ENCODE results near the gene RABEPK.

RABEPK gene

DNA sequence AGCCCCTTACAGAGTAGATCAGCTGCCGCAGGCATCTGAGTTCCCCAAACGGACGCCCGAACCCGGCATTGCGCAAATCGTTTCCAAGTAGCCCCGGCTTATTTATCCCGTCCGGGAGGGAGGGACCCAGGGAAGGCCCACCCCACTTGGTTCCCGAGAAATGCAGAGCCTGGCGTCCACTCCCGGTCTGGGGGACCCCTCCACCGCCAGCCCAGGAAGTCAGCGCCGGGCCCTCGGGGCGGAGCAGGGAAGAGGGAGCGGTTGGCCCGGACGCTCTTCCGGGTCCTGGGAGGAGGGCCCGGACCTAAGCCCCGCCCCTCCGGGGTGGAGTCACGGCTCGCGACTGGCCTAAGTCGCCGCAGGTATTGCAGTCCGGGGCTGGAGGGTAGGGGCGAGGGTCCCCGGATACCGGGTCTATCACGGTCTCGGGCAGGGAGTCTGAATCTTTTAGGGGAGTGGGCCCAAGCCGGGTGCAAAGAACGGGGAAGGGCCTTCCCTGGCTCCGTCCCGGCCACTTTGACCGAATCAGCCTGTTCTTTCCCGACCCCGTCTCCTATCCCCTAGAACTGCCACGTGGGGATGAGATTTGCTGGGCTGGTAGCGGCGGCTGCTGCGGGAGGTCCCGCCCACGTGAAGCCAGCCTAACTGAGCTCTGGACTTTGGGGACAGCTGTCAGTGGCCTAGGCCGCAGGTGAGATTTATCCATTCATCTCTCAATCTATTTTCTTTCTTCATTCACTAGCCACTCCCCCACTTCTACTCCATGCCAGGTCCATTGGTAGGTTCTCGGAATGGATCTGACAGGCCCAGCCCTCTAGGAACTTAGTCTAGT lies at the start of gene RABEPK:
TSS of gene RABEPK (plus strand) at position 327 of the 832 bp plus-strand sequence. CDS start 2,472 bp downstream, outside the sequence.
- Histone ChIP-seq H3K4me1 (peaks cover 0 to 11% (median 8%) of the 10 kb centered on the region in 4 donors), H3K4me3 (peak within 1 kb of the TSS; percentile 62 to 67), H3K36me3 (peaks cover 0 to 26% (median 2%) of the 10 kb centered on the region in 3 donors), H3K27me3 (no peaks in the 10 kb centered on the region), H3K9me3 (no peaks in the 10 kb centered on the region), H3K27ac (peak within 1 kb of the TSS; percentile 82 to 90)
- TF ChIP-seq, protein P1, sequence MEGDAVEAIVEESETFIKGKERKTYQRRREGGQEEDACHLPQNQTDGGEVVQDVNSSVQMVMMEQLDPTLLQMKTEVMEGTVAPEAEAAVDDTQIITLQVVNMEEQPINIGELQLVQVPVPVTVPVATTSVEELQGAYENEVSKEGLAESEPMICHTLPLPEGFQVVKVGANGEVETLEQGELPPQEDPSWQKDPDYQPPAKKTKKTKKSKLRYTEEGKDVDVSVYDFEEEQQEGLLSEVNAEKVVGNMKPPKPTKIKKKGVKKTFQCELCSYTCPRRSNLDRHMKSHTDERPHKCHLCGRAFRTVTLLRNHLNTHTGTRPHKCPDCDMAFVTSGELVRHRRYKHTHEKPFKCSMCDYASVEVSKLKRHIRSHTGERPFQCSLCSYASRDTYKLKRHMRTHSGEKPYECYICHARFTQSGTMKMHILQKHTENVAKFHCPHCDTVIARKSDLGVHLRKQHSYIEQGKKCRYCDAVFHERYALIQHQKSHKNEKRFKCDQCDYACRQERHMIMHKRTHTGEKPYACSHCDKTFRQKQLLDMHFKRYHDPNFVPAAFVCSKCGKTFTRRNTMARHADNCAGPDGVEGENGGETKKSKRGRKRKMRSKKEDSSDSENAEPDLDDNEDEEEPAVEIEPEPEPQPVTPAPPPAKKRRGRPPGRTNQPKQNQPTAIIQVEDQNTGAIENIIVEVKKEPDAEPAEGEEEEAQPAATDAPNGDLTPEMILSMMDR (IDR thresholded peaks at IDR 0.05) = no peak
- DNase-seq = peak; percentile 95 to 96
- intact Hi-C loops (cut with DNase I; ENCODE audit: low total_unique reads) = loop anchor here (1.0 kb wide), 1 partner anchor 41 kb away; the partner anchor contains the start of gene HSPA5

GRCh38 chr9:125151730-125152129 lies 48.6 kb upstream of the RABEPK start:
- no peaks in the 10 kb centered on the region for H3K27me3 ChIP-seq
- TF ChIP-seq, protein P1 (IDR thresholded peaks at IDR 0.05) = no peak
- DNase-seq = no peak
- H3K9me3 ChIP-seq = no peaks in the 10 kb centered on the region
- no peak overlapping the region for H3K27ac ChIP-seq
- H3K4me3 ChIP-seq = no peak overlapping the region
- intact Hi-C loops (cut with DNase I; ENCODE audit: low total_unique reads) = no loop called here
- H3K36me3 ChIP-seq = peaks cover 42 to 64% (median 49%) of the 10 kb centered on the region in 3 donors
- peaks cover 0 to 5% (median 0%) of the 10 kb centered on the region in 4 donors for H3K4me1 ChIP-seq

GRCh38 chr9:125153712-125154367 lies 46.5 kb upstream of the RABEPK start:
- DNase-seq = no peak
- Histone ChIP-seq H3K36me3 (peaks cover 49 to 76% (median 53%) of the 10 kb centered on the region in 3 donors), H3K4me1 (peaks cover 0 to 5% (median 0%) of the 10 kb centered on the region in 4 donors), H3K4me3 (no peak overlapping the region), H3K27ac (no peak overlapping the region), H3K27me3 (no peaks in the 10 kb centered on the region), H3K9me3 (no peaks in the 10 kb centered on the region)
- intact Hi-C loops (cut with DNase I; ENCODE audit: low total_unique reads) = no loop called here
- TF ChIP-seq, protein P1 (IDR thresholded peaks at IDR 0.05) = no peak

DNA sequence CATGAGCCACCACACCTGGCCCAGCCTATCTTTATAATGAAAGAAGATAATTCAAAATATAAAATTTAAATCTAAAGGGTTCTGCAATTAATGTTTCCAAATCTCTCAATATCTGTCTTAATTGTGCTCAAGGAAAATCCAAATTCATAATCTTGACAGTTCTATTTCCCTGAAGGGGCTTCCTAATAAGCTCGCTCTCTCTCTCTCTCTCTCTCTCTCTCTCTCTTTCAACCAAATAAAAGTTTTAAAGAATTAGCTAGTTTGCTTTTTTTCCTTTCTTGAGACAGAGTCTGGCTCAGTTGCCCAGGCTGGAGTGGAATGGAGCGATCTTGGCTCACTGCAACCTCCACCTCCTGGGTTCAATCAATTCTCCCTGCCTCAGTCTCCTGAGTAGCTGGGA lies 43.8 kb upstream of the RABEPK start:
- H3K27ac ChIP-seq = no peak overlapping the region
- H3K27me3 ChIP-seq = no peaks in the 10 kb centered on the region
- H3K4me3 ChIP-seq = no peak overlapping the region
- peaks cover 0 to 26% (median 14%) of the 10 kb centered on the region in 4 donors for H3K4me1 ChIP-seq
- no peaks in the 10 kb centered on the region for H3K9me3 ChIP-seq
- TF ChIP-seq, protein P1 (IDR thresholded peaks at IDR 0.05) = no peak
- H3K36me3 ChIP-seq = peaks cover 23 to 50% (median 31%) of the 10 kb centered on the region in 3 donors
- intact Hi-C loops (cut with DNase I; ENCODE audit: low total_unique reads) = no loop called here
- DNase-seq = no peak

GRCh38 chr9:125160750-125161149 lies 39.6 kb upstream of the RABEPK start:
- intact Hi-C loops (cut with DNase I; ENCODE audit: low total_unique reads) = no loop called here
- Histone ChIP-seq H3K4me1 (peaks cover 0 to 58% (median 19%) of the 10 kb centered on the region in 4 donors), H3K9me3 (no peaks in the 10 kb centered on the region), H3K4me3 (no peak overlapping the region), H3K36me3 (peaks cover 3 to 14% (median 11%) of the 10 kb centered on the region in 3 donors), H3K27ac (peak overlapping the region; percentile 29 to 50), H3K27me3 (no peaks in the 10 kb centered on the region)
- no peak for DNase-seq
- TF ChIP-seq, protein P1 (IDR thresholded peaks at IDR 0.05) = no peak
